Uterus (tissue), 4 donors: ENCODE results near the gene DZANK1. TPM values are rescaled to one million over a fixed set of nuclear protein-coding genes. Genes with fewer than 3 reads are reported as not detected.
"Not testable (repeated sequence)": the region's sequence is repeated elsewhere in the genome, so short reads cannot be mapped to it uniquely, and the experiment has no call there.

Experiments used
- DNase-seq, 2 donors: peaks; one replicate each; pipeline ENCODE4 v3.0.0-alpha.2; 2019 to 2020
- H3K27ac ChIP-seq, 2 donors: fragments of 200-600 bp; sonication (generic); 1 replicate in 1 of 2; 2 replicates in 1 of 2; pipeline ENCODE4 v1.5.1; 2016 to 2018
- H3K27me3 ChIP-seq, 2 donors: fragments of 200-600 bp; sonication (generic); one replicate each; pipeline ENCODE4 v1.5.1; 2018 to 2019; ENCODE audit warnings: control low read depth in 1 of 2
- H3K36me3 ChIP-seq, 2 donors: fragments of 200-600 bp; sonication (generic); one replicate each; pipeline ENCODE4 v1.5.1; 2019; ENCODE audit warnings: control low read depth in 1 of 2
- H3K4me1 ChIP-seq, 2 donors: fragments of 200-600 bp; sonication (generic); one replicate each; pipeline ENCODE4 v1.5.1; 2018 to 2019; ENCODE audit warnings: control low read depth in 1 of 2
- H3K4me3 ChIP-seq, 2 donors: fragments of 200-600 bp; sonication (generic); 1 replicate in 1 of 2; 2 replicates in 1 of 2; pipeline ENCODE4 v1.5.1; 2018 to 2019; ENCODE audit warnings: mild to moderate bottlenecking in 1 of 2
- H3K9me3 ChIP-seq, 2 donors: fragments of 200-600 bp; sonication (generic); one replicate each; pipeline ENCODE4 v1.5.1; 2019; ENCODE audit warnings: control low read depth in 1 of 2
- CTCF ChIP-seq, 4 experiments: fragments of 200-600 bp in 2 of 4; fragments of 450-650 bp in 2 of 4; sonication (generic) in 2 of 4; IDR thresholded peaks; one replicate each; pipeline ENCODE4 v1.5.1; 2016 to 2019; ENCODE audit warnings: antibody characterized with exemption in 4 of 4, mild to moderate bottlenecking in 2 of 4, moderate library complexity in 1 of 4
- POLR2A ChIP-seq, 2 donors: fragments of 450-650 bp; IDR thresholded peaks; one replicate each; pipeline ENCODE4 v1.6.1; 2016; ENCODE audit warnings: antibody characterized with exemption in 2 of 2, mild to moderate bottlenecking in 1 of 2, moderate library complexity in 1 of 2
- intact Hi-C: fragments of 100-400 bp; cut with DNase I; formaldehyde crosslinking; loops from one replicate; pipeline ENCODE4 v1.15.1; 2023; ENCODE audit warnings: low total_unique reads
- total RNA-seq, 4 donors: library from RNA; depleted of rRNA in 3 of 4; stranded (reverse); fragments of >200 nt in 3 of 4; gene quantifications; one replicate each; pipeline versions ENCODE4 v1.1.0 to v1.2.4, GENCODE V29; 2014 to 2023
- donor health status: DM: yes; HTN: yes; CAD: no.

DZANK1 gene
- total RNA-seq, 4 donors from 2014 or later, result 3.7 to 10.0 (median 4.2) TPM

- Histone ChIP-seq H3K36me3 (no peaks in the 10 kb centered on the region), H3K4me1 (no peaks in the 10 kb centered on the region), H3K9me3 (no peaks in the 10 kb centered on the region), H3K4me3 (no peak overlapping the region), H3K27me3 (no peaks in the 10 kb centered on the region), H3K27ac (no peak overlapping the region)
- TF ChIP-seq POLR2A (IDR thresholded peaks at IDR 0.05), result no peak
- intact Hi-C loops, result no loop called here
- DNase-seq, result no peak
Observed at GRCh38 chr20:18388860-18389259, 78.0 kb downstream of the DZANK1 start.

DNA sequence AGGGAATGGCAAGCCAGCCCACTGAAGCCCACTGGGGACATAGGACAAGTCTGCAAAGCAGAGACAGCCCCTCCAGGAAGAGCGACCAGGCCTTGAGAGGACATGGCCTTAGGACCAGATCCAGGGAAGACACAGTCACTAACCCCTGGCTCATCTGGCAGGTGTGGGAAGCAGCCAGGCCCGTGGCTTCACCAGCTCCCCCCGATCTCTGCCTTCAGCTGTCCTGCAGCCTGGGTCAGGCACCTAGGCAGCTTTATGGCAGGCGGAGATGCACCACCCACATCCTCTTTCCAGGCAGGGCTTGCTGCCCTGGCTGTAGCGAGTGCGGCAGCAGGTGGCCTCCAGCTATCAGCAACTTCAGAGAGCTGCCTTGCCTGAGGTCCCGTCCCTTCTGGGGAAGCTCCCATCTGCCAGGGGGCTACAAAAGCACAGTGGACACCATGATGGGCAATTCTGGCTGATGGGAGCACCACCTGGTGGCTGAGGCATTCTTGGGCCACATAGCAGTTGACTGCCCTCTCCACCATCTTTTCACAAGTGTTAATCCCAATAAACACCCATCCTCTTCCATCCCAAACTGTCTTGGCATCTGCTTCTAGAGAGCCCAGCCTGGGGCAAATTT lies 85.8 kb downstream of the DZANK1 start:
- H3K27me3 ChIP-seq, result no peaks in the 10 kb centered on the region
- DNase-seq, result no peak

DNA sequence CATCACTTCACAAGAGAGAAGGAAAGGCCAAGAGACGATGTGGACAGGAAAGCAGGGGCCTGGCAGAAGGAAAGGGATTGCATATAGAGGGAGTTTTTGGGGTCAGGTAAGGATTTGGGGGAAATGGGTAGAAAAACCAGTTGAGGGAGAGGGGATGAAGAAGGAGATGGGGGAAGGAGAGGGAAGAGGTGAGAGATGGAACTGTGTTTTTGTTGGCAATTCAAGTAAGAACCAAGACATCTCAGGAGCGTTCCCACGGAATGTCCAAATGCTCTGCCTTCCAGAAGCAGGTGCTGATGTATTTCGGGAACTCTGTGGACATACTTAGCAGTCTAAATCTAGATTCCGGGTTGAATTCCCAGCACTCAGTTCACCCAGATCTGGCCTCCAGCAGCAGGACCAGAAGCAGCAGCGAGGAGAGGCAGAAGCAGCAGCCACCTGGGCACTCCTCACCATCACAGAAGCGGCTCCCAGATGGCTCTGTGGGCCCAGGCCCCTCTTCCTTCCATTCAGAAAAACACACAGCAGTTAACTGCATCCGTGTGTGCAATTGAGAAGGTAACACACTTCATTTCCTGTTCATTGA lies 88.8 kb downstream of the DZANK1 start:
- H3K36me3 ChIP-seq, result no peaks in the 10 kb centered on the region
- intact Hi-C loops, result no loop called here
- TF ChIP-seq CTCF (IDR thresholded peaks at IDR 0.05) (no peak), POLR2A (IDR thresholded peaks at IDR 0.05) (no peak)

More for the DNA sequence above, 85.8 kb downstream of the DZANK1 start:
- Histone ChIP-seq H3K27ac (no peak overlapping the region), H3K4me1 (no peaks in the 10 kb centered on the region), H3K9me3 (no peaks in the 10 kb centered on the region), H3K4me3 (no peak overlapping the region), H3K36me3 (no peaks in the 10 kb centered on the region)
- TF ChIP-seq POLR2A (IDR thresholded peaks at IDR 0.05) (no peak), CTCF (IDR thresholded peaks at IDR 0.05) (no peak)
- intact Hi-C loops, result no loop called here

DNA sequence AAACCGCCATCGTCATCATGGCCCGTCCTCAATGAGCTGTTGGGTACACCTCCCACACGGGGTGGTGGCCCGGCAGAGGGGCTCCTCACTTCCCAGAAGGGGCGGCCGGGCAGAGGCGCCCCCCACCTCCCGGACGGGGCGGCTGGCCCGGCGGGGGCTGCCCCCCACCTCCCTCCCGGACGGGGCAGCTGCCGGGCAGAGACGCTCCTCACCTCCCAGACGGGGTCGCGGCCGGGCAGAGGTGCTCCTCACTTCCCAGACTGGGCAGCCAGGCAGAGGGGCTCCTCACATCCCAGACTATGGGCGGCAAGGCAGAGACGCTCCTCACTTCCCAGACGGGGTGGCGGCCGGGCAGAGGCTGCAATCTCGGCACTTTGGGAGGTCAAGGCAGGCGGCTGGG lies 91.3 kb downstream of the DZANK1 start:
- H3K36me3 ChIP-seq, H3K9me3 ChIP-seq, DNase-seq, H3K27me3 ChIP-seq, H3K27ac ChIP-seq, H3K4me1 ChIP-seq, H3K4me3 ChIP-seq, intact Hi-C loops: not testable (repeated sequence)

More for the DNA sequence above, 88.8 kb downstream of the DZANK1 start:
- Histone ChIP-seq H3K4me1 (no peaks in the 10 kb centered on the region), H3K27me3 (no peaks in the 10 kb centered on the region), H3K4me3 (no peak overlapping the region), H3K27ac (no peak overlapping the region), H3K9me3 (no peaks in the 10 kb centered on the region)
- no peak for DNase-seq

DNA sequence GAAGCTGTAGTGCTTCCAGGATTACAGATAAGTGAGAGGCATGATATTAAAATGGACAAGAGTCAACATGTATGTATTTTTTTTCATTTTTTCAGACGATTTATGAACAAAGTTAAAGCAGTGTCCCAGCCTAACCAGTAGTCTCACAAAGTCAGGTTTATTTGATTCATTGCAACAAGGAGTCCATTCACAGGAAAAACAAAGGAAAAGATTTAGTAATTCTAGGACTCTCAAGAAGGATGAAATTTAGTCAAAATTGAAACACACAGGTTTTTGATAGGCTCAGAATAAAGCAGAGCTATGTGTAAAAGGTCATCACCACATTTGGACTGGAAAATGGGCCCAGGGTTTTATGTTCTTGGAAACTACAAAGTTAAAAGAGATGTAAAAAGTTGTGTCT lies 94.5 kb downstream of the DZANK1 start:
- TF ChIP-seq POLR2A (IDR thresholded peaks at IDR 0.05), result no peak
- TF ChIP-seq CTCF (IDR thresholded peaks at IDR 0.05), result no peak
- H3K4me1 ChIP-seq, result no peaks in the 10 kb centered on the region
- intact Hi-C loops, result no loop called here
- H3K27me3 ChIP-seq, result no peaks in the 10 kb centered on the region
- H3K9me3 ChIP-seq, result no peaks in the 10 kb centered on the region
- no peak overlapping the region for H3K4me3 ChIP-seq
- no peaks in the 10 kb centered on the region for H3K36me3 ChIP-seq
- no peak for DNase-seq
- no peak overlapping the region for H3K27ac ChIP-seq

DNA sequence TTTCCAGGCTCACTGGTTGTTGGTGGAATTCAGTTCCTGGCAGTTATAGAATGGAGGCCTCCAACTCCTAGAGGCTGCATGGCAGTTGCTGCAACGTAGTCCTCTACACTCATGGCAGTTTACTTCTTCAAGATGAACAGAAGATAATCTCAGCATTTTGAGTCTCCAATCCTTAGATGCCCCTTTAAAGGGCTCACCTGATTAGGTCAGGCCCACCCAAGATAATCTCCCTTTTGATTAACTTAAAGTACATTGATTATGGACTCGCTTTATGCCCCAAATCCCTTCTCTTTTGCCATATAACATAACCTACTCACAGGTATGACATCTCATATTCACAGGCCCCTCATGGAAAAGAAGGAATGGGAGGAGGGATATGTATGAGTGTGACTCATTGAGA lies 102.1 kb downstream of the DZANK1 start:
- H3K27me3 ChIP-seq, result no peaks in the 10 kb centered on the region
- no peaks in the 10 kb centered on the region for H3K36me3 ChIP-seq
- intact Hi-C loops, result no loop called here
- H3K27ac ChIP-seq, result no peak overlapping the region
- DNase-seq, result no peak
- H3K4me3 ChIP-seq, result no peak overlapping the region
- H3K9me3 ChIP-seq, result no peaks in the 10 kb centered on the region
- H3K4me1 ChIP-seq, result no peaks in the 10 kb centered on the region
- TF ChIP-seq POLR2A (IDR thresholded peaks at IDR 0.05) (no peak), CTCF (IDR thresholded peaks at IDR 0.05) (no peak)
